HUDEP-2 (cell line): ENCODE measurements around the gene FDX2.

ENCODE experiments used
- DNase-seq, 76 experiments: peaks; one replicate each; lab custom pipeline; 2025; ENCODE audit not compliant: unreplicated experiment in 76 of 76; lab: John Stamatoyannopoulos, UW

Gene FDX2

GRCh38 chr19:10333758-10334587 lies 18.2 kb upstream of the FDX2 start:
- no peak for DNase-seq

GRCh38 chr19:10332965-10333757 lies 17.3 kb upstream of the FDX2 start, which contains the start of gene RAVER1:
Gene RAVER1 (minus strand): TSS chr19:10333529. CDS start chr19:10333507, 22 bp downstream.
- DNase-seq, result peak; percentile 59 to 99 (median 98)

- DNase-seq, result peak in 2 of 76 experiments; percentile 6 to 13
Measured at GRCh38 chr19:10332158-10332964, 16.5 kb upstream of the FDX2 start.

GRCh38 chr19:10329555-10329954 lies 13.7 kb upstream of the FDX2 start:
- no peak for DNase-seq

GRCh38 chr19:10328558-10329429 lies 13.0 kb upstream of the FDX2 start:
- DNase-seq, result no peak

- no peak for DNase-seq
Measured at GRCh38 chr19:10327793-10328192, 12.0 kb upstream of the FDX2 start.

GRCh38 chr19:10325732-10326131 lies 9.9 kb upstream of the FDX2 start:
- no peak for DNase-seq

GRCh38 chr19:10321874-10322835 lies 6.3 kb upstream of the FDX2 start:
- DNase-seq, result peak in 1 of 76 experiments; percentile 5

DNA sequence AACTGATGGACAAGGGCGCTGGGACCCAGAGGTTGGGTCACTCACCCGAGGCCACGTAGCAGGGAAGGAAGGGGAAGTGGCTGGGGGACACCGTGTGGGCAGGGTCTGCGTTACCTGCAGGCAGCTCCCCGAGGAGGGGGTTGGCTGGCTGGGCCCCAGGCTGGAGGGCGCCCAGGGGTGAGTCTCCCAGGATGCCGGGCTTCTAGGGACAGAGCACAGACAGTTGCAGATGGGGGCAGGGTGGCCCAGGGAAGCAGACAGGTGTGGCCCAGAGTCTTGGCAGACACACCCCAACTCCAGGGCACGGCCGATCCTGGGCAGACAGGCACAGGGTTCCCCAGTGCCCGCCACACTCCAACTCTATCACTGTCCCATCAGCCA lies 5.6 kb upstream of the FDX2 start:
- no peak for DNase-seq

DNA sequence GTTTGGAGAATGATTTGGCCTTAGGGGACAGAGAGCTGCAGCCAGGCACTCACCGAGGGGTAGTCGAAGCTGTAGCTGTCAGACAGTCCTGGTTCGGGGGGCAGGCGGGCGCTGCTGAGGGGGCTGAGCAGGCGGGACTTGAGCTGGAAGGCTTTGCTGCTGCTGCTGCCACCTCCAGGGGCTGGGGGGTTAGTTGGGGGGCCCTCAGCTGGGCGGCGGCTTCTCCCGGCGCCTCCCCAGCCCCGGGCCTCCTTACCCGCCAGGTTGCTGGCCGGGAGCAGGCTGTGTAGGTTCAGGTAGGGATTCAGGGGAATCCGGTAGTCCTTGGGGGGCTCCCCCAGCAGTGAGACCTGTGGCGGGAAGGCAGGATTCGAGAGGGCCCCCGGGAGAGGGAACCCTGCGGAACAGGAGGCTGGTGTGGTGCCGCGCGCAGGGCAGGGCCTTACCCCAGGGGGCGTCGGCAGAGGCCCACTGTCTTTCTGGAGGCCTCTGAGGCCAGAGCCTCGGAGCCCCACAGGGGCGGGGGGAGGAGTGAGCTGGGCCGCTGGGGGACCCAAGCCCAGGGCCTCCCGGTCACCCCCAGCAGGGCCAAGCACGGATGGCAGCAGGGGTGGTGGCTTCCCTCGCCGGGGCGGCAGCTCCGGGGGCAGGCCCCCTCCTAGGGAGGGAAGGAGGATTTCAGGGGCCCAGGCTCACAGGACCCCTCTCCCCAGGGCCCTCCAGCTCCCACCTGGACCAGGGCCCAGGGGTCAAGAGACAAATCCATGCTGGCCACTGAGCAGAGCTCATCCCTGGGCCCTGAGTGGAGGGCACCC lies 5.0 kb upstream of the FDX2 start:
- no peak for DNase-seq

DNA sequence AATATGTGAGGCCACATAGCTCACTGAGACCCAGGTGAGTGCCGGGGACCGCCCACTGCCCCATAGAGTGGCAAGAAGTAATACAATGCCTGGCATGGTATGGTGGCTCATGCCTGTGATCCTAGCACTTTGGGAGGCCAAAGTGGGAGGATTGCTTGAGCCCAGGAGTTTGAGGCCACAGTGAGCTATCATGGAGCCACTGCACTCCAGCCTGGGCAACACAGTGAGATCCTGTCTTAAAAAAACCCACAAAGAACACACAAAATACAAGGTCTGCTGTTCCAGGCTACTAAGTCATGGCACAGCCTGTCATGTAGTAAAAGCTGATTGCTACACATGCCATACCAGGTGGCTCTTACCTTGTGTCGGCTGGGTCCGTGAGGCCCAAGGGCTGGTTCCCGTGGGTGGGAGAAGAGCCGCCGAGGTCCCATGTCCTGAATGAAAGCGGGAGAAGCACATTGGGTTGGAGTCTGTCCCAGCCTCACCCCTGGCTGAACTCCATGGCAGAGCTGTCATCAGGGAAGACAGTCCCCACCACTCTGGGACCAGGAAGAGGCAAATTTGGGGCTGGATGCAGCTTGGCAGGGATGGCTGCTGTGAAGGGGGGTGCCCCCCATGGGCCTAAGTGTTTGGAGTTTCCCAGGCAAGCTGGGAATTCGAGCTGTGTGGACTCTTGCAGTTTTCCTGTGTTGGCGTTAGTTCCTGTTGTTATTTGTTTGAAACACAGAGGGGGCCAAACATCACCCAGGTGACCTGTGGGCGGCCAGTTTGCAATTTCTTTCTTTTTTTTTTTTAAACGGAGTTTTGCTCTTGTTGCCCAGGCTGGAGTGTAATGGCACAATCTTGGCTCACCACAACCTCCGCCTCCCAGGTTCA lies 3.2 kb upstream of the FDX2 start:
- no peak for DNase-seq

- no peak for DNase-seq
Measured at GRCh38 chr19:10317857-10318462, 2.1 kb upstream of the FDX2 start.

DNA sequence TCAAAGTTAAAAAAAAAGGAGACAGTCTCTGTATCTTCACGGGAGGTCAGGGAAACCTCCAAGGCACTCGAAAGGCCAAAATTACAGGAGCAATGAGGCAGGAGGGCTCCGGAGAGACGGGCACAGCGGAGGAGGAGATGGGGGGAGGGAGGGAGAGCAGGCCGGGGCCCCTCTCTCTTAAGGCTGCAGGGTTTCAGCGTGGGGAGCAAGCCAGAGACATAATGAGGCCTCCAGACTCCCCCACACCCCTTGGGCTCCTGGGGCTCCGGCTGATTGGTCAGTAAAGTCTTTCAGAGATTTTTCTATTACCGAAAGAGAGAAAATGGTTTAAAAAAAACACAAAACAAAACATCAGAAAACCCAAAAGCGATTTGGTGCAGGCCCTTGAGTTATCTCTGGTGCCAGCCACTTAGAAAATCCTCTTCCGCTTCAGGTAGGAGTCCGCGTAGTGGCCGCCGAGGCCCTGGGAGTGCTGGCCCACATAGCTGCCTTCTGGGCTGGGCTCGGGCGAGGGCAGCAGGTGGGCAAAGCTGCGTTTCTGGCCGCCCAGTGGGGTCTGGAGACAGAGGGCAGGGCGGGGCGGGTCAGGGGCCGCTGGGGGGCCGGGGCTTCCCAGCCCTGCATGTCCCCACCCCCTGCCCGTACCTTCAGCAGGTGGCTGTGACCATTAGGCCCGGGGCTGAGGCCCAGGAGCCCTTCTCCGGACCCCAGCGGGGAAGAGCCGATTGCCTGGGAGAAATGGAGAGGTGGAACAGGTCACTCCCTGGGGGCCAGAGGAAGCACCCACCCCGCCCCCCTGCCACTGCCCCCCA lies 1.4 kb upstream of the FDX2 start:
- DNase-seq, result no peak

- DNase-seq, result peak in 67 of 76 experiments; percentile 16 to 88 (median 69)
Measured at GRCh38 chr19:10316229-10317044, 622 bp upstream of the FDX2 start.

DNA sequence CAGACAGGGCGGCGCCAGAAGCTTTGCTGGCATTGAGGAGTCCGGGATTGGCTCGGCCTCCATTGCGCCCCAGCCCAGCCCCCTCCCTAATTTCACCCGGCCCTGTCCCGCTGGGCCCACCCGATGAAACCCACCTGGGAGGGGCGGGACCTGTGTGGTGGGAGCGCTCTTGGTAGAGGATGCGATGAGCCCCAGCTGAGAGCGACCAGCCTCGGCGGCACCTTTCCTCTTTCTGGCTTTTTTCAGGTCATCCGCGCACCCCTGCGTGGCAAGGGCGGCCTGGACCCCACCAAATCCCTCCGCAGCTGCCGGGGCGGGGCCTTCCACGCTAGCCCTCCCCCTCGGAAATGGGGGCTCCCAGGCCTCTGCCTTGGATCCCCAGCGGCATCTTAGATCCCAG lies 6.4 kb downstream of the FDX2 start, which contains the start of gene ZGLP1:
Gene ZGLP1 (minus strand): TSS at position 393 of the 400 bp plus-strand sequence.
- no peak for DNase-seq
